Activated effector memory CD4-positive, alpha-beta T cell treated with anti-CD3 and anti-CD28 coated beads, Interleukin-2, amount 50 U/mL, for 16 hours (primary cell): Measurements from ENCODE around the gene PHF24.

Experiments
- DNase-seq: peaks from one replicate; pipeline ENCODE4 v3.0.0-alpha.2; 2020

The PHF24 gene

GRCh38 chr9:34984049-34984448, 26.0 kb downstream of the PHF24 start:
- no peak for DNase-seq

- DNase-seq: peak; percentile 85
Measured at GRCh38 chr9:34985311-34985899, 27.3 kb downstream of the PHF24 start.

GRCh38 chr9:34986540-34987047, 28.5 kb downstream of the PHF24 start:
- peak; percentile 85 for DNase-seq

- DNase-seq: no peak
Measured at GRCh38 chr9:34987160-34987901, 29.2 kb downstream of the PHF24 start.

- DNase-seq: peak; percentile 83
Measured at GRCh38 chr9:34988218-34989002, 30.3 kb downstream of the PHF24 start.

- DNase-seq: peak; percentile 99
Measured at GRCh38 chr9:34989003-34989945, 31.2 kb downstream of the PHF24 start, which contains the start of gene DNAJB5. DNAJB5 (plus strand) TSS chr9:34989745; CDS start chr9:34990631, 886 bp downstream.

- peak; percentile 79 for DNase-seq
Measured at GRCh38 chr9:34989946-34990635, 32.0 kb downstream of the PHF24 start.

- peak; percentile 25 for DNase-seq
Measured at GRCh38 chr9:34990908-34991606, 33.0 kb downstream of the PHF24 start.

- DNase-seq: peak; percentile 73
Measured at GRCh38 chr9:34991607-34992375, 33.7 kb downstream of the PHF24 start.

GRCh38 chr9:34992376-34992951, 34.4 kb downstream of the PHF24 start:
- peak; percentile 85 for DNase-seq

GRCh38 chr9:34993502-34994259, 35.6 kb downstream of the PHF24 start:
- no peak for DNase-seq

- DNase-seq: peak; percentile 53
Measured at GRCh38 chr9:34994260-34994899, 36.3 kb downstream of the PHF24 start.

GRCh38 chr9:34994900-34995669, 37.0 kb downstream of the PHF24 start:
- peak; percentile 2 for DNase-seq

- DNase-seq: no peak
Measured at GRCh38 chr9:34995670-34996060, 37.6 kb downstream of the PHF24 start.

GRCh38 chr9:34996181-34996904, 38.3 kb downstream of the PHF24 start:
- DNase-seq: no peak

- no peak for DNase-seq
Measured at GRCh38 chr9:34996905-34997279, 38.8 kb downstream of the PHF24 start.

GRCh38 chr9:34997379-34997781, 39.3 kb downstream of the PHF24 start:
- DNase-seq: no peak
